ENCODE measurements around the gene ALOX12.
A peak's percentile ranks its signal among the peaks of the same experiment; 100 is the strongest.
"Not testable (repeated sequence)": the region's sequence is repeated elsewhere in the genome, so short reads cannot be mapped to it uniquely, and the experiment has no call there.

The ALOX12 gene, protein sequence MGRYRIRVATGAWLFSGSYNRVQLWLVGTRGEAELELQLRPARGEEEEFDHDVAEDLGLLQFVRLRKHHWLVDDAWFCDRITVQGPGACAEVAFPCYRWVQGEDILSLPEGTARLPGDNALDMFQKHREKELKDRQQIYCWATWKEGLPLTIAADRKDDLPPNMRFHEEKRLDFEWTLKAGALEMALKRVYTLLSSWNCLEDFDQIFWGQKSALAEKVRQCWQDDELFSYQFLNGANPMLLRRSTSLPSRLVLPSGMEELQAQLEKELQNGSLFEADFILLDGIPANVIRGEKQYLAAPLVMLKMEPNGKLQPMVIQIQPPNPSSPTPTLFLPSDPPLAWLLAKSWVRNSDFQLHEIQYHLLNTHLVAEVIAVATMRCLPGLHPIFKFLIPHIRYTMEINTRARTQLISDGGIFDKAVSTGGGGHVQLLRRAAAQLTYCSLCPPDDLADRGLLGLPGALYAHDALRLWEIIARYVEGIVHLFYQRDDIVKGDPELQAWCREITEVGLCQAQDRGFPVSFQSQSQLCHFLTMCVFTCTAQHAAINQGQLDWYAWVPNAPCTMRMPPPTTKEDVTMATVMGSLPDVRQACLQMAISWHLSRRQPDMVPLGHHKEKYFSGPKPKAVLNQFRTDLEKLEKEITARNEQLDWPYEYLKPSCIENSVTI

GRCh38 chr17:6995500-6996255, at the start of gene ALOX12:
Gene ALOX12, plus strand, starts transcription at chr17:6996049. Its CDS starts 69 bp downstream, at chr17:6996118.
- no peak for DNase-seq

GRCh38 chr17:6947745-6948144, 48.1 kb upstream of the ALOX12 start:
- no peak for DNase-seq

DNA sequence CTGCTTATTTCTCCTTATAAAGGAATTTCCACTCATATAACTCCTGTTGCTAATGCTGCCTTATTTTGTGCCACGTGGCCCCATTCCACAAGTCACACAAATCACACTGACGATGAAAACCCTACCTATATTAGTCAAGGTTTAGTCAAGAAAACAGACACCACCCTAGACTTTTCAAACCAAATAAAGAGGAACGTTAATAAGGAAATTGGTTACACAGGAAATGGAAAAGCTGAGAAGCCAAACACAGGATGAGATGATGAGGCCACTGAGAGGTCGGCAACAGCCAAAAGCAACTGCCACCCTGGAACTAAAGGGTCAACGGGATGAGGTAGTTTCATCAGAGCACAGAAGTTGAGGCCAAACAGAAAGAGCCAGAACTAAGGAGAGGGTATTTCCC, 47.3 kb upstream of the ALOX12 start:
- DNase-seq, result peak; percentile 15

- DNase-seq, result no peak
Observed at GRCh38 chr17:6948976-6949375, 46.9 kb upstream of the ALOX12 start.

DNA sequence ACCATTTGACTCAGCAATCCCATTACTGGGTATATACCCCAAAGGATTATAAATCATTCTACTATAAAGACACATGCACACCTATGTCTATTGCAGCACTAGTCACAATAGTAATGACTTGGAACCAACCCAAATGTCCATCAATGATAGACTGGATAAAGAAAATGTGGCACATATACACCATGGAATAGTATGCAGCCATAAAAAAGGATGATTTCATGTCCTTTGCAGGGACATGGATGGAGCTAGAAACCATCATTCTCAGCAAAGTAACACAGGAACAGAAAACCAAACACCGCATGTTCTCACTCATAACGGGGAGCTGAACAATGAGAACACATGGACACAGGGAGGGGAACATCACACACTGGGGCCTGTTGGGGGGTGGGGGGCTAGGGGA, 44.9 kb upstream of the ALOX12 start:
- not testable (repeated sequence) for DNase-seq

GRCh38 chr17:6953689-6954088, 42.2 kb upstream of the ALOX12 start:
- DNase-seq, result no peak

- DNase-seq, result no peak
Observed at GRCh38 chr17:6959700-6960099, 36.1 kb upstream of the ALOX12 start.

DNA sequence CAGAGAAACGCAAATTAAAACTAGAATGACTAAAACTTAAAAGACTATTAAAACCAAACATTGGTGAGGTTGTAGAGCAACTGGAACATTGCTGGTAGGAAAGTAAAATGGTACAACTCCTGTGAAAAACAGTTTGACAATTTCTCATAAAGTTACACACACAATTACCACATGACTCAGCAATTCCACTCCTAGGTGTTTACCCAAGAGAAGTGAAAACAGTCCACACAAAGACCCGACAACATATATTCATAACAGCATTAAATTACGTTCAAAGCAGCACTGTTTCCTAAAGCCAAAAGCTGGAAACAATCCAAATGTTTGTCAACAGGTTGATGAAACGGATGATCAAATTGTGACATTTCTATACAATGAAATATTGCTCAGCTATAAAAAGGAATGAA, 26.5 kb upstream of the ALOX12 start:
- DNase-seq, result no peak

GRCh38 chr17:6970992-6971391, 24.9 kb upstream of the ALOX12 start:
- no peak for DNase-seq

- not testable (repeated sequence) for DNase-seq
Observed at GRCh38 chr17:6979440-6979839, 16.4 kb upstream of the ALOX12 start.

DNA sequence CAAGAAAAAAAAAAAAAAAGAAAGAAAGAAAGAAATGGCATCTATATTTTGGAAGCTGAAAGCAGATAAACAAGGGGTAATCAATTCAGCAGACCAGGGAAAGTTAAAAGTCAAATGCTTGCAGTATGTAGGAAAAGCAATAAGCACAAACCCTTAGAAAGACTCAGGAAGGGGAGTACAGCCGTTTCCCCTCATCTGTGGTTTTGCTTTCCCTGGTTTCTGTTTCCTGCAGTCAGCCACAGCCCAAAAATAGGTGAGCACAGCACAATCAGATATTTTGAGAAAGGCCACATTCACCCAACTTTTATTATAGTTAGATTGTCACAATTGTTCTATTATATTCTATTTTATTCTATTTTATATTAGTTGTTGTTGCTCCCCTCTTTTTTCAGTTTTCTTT, 14.4 kb upstream of the ALOX12 start:
- DNase-seq, result no peak

GRCh38 chr17:6985266-6985665, 10.6 kb upstream of the ALOX12 start:
- DNase-seq, result no peak

DNA sequence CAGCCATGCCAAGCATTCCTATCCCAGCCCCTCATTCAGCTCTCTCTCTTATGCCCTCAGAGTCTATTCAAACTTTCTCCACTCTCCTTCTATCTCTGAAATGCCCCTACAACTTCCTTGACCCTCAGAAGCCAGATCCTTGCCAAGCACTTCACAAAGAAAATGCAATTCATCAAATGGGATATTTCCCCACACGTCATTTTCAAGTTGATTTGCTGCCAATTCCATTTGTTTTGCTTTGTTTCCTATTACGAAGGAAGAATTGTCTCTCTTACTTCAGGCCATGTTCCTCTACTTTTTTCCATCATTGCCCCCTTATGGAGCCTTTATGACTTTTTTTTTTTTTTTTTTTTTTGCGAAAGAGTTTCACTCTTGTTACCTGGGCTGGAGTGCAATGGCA, 9.2 kb upstream of the ALOX12 start:
- DNase-seq, result no peak

- no peak for DNase-seq
Observed at GRCh38 chr17:6989779-6990178, 6.1 kb upstream of the ALOX12 start.

DNA sequence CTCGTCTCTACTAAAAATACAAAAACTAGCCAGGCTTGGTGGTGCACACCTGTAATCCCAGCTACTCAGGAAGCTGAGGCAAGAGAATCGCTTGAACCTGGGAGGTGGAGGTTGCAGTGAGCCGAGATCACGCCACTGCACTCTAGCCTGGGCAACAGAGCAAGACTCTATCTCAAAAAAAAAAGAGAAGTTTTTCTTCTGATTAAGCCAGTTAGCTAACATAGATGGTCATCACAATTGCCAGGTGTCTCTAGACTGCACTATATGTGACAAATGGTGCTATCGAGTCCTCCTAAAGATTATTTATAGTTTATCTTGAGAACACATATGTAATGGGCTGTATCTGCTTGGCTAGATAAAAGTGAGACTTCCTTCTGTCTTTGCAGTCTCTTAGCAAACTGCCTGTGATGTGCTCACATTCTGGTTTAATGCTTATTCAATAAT, 2.2 kb upstream of the ALOX12 start:
- not testable (repeated sequence) for DNase-seq

- no peak for DNase-seq
Observed at GRCh38 chr17:6994118-6994598, 1.7 kb upstream of the ALOX12 start.

GRCh38 chr17:6994666-6995256, 1.1 kb upstream of the ALOX12 start:
- no peak for DNase-seq

- no peak for DNase-seq
Observed at GRCh38 chr17:6996256-6997011, 585 bp downstream of the ALOX12 start.

DNA sequence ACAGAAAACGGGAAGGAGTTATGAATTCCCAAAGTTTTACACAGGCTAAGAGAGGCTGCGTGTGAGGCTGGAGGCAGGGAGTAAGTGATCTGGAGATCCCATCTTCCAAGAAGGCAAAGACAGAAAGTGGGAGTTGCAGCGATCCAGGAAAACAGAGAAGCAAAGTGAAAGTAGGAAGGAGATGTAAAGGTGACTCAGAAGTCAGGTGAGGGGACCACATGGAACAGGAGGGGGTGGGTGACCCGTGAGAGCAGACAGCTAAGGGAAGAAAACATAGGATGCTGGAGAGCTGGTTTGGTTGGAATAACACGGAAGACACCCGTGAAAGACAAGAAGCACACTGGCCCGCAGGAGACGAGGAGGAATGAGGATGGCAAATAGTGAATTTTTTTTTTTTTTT, 1.3 kb downstream of the ALOX12 start:
- no peak for DNase-seq

DNA sequence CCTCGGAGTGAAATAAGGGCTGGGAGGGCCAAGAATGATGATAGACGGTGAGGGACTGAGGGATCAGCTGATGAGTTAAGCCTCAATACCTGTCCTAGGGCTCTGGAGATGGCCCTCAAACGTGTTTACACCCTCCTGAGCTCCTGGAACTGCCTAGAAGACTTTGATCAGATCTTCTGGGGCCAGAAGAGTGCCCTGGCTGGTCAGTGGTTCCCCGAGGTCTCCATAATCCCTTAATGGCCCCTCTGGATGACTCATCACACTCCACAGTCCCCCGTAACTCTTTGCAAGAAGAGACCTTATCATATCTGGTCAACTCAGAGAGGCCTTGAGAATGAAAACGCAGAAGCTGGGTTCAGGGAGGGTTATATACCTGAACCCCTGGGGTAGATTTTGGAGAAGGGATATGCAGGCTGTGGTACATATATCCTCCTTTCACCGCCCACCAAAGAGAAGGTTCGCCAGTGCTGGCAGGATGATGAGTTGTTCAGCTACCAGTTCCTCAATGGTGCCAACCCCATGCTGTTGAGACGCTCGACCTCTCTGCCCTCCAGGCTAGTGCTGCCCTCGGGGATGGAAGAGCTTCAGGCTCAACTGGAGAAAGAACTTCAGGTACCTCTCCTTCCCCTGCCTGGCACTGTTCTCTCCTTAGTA, 3.1 kb downstream of the ALOX12 start:
- no peak for DNase-seq

DNA sequence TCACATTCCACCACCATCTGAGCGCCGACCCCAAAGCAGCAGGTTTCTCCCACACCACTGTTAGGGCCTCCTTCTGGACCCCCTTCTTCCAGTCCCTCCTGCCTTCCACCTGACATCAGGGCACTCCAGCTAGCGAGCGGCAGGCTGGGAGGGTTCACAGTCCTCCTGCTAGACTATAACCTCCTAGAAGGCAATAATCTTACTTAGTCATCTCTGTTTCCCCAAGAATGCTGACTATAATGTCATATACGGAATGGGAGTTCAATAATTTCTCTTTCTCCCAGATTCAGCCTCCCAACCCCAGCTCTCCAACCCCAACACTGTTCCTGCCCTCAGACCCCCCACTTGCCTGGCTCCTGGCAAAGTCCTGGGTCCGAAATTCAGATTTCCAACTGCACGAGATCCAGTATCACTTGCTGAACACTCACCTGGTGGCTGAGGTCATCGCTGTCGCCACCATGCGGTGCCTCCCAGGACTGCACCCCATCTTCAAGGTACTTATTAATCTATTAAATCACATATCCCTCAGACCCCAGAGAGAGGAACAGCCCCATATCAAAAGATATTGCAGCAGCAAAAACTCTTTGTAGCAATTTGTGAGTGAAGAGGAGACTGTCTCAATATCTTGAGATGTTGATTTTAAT, 5.6 kb downstream of the ALOX12 start:
- DNase-seq, result peak; percentile 71

Data from activated CD4-positive, alpha-beta T cell treated with anti-CD3 and anti-CD28 coated beads for 48 hours (primary cell).